ENCODE measurements around the gene AKAP10. TPM values are rescaled to one million over a fixed set of nuclear protein-coding genes. Genes with fewer than 3 reads are reported as not detected.

AKAP10 gene
- total RNA-seq, 1 donor from 2014 or later, result 15.0 TPM

DNA sequence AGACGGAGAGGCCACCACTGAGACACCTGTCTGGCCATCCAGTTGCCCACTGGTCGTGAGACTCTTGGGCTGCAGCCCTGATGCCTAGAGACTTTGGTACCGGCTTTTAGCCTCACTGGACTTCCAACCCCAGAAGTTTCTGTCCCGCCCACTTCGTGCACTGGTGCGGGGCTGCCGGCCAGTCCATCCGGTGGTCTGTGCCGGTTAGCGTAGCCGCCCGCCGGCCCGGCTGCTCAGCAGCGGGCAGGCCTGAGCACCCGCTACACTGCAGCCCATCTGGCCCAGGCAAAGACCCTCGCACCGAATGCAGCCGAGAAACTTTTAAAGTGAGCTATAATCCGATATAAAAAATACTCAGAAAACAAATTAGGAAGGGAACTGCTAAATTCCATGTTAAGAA lies 30.7 kb downstream of the AKAP10 start:
- Histone ChIP-seq H3K27me3 (no peaks in the 10 kb centered on the region), H3K27ac (no peak overlapping the region), H3K4me1 (no peaks in the 10 kb centered on the region), H3K4me3 (no peak overlapping the region), H3K9me3 (no peaks in the 10 kb centered on the region), H3K36me3 (peaks cover 11 to 26% of the 10 kb centered on the region in 2 donors)
- TF ChIP-seq, protein P1, sequence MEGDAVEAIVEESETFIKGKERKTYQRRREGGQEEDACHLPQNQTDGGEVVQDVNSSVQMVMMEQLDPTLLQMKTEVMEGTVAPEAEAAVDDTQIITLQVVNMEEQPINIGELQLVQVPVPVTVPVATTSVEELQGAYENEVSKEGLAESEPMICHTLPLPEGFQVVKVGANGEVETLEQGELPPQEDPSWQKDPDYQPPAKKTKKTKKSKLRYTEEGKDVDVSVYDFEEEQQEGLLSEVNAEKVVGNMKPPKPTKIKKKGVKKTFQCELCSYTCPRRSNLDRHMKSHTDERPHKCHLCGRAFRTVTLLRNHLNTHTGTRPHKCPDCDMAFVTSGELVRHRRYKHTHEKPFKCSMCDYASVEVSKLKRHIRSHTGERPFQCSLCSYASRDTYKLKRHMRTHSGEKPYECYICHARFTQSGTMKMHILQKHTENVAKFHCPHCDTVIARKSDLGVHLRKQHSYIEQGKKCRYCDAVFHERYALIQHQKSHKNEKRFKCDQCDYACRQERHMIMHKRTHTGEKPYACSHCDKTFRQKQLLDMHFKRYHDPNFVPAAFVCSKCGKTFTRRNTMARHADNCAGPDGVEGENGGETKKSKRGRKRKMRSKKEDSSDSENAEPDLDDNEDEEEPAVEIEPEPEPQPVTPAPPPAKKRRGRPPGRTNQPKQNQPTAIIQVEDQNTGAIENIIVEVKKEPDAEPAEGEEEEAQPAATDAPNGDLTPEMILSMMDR (IDR thresholded peaks at IDR 0.05), result no peak
- intact Hi-C loops (cut with DNase I), result no loop called here
- DNase-seq (ENCODE audit: low spot score in 2 of 2), result no peak

DNA sequence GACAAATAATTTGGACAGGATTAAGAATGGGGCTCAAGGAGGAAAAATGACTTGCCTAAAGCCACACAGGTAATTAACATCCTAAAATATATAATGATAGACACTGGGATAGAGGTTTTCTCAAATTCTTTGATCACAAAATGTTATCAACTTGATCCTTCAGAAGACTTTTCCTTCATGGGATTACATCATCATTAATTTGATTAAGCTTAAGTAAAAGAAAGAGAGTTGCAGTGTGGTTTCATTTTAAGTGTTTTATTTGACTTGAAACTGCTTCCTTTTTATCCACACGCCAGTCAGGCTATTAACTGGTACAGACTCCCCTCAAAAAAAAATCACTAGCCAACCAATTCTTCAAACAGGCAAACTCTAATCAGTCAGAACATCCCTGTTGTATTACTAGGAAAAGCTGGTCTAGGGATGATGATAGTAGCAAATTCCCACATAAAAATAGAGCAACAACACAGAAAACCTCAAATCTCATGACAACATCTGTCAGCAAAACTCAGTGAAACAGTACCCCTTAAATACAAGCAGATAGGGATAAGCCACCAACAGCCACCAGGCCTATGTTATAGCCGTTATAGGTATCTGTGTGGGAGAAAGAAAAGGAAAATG lies 32.5 kb downstream of the AKAP10 start:
- Histone ChIP-seq H3K27ac (no peak overlapping the region), H3K36me3 (peaks cover 18 to 35% of the 10 kb centered on the region in 2 donors), H3K9me3 (no peaks in the 10 kb centered on the region), H3K4me3 (no peak overlapping the region), H3K4me1 (no peaks in the 10 kb centered on the region), H3K27me3 (no peaks in the 10 kb centered on the region)
- TF ChIP-seq, protein P1 (IDR thresholded peaks at IDR 0.05), result no peak
- no peak for DNase-seq (ENCODE audit: low spot score in 2 of 2)
- intact Hi-C loops (cut with DNase I), result no loop called here

DNA sequence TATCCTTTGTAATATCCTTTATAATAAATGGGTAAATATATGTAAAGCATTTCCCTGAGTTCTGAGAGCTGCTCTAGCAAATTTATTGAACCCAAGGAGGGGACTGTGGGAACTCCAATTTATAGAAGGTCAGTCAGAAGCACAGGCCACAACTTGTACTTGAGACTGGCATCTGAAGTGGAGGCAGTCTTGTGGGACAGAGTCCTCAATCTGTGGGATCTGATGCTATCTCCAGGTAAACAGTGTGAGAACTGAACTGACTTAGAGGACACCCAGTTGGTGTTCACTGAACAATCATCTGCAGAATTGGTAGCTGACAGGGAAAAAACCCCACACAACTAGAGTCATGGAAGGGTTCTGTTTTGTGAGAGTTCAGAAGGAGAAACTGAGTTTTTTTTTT lies 34.0 kb downstream of the AKAP10 start:
- DNase-seq (ENCODE audit: low spot score in 2 of 2), result no peak
- Histone ChIP-seq H3K4me3 (no peak overlapping the region), H3K27me3 (no peaks in the 10 kb centered on the region), H3K36me3 (peaks cover 31 to 46% of the 10 kb centered on the region in 2 donors), H3K9me3 (no peaks in the 10 kb centered on the region), H3K27ac (no peak overlapping the region), H3K4me1 (no peaks in the 10 kb centered on the region)
- TF ChIP-seq, protein P1 (IDR thresholded peaks at IDR 0.05), result no peak
- intact Hi-C loops (cut with DNase I), result no loop called here

DNA sequence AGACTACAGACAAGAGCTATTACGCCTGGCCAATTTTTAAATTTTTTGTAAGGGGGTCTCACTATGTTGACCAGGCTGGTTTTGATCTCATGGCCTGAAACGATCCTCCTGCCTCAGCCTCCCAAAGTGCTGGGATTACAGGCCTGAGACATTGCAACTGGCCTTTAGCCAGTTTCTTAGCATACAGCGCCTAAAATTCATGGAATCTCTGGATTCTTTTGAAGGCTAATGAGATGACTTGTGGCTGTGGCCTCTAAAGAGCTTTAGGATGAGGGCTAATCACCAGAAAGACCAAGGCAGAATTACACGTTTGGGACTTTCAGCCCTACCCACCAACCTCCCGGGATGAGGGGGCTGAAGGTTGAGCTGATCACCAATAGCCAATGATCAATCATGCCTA lies 34.6 kb downstream of the AKAP10 start:
- TF ChIP-seq, protein P1 (IDR thresholded peaks at IDR 0.05), result no peak
- Histone ChIP-seq H3K4me1 (no peaks in the 10 kb centered on the region), H3K9me3 (no peaks in the 10 kb centered on the region), H3K4me3 (no peak overlapping the region), H3K27ac (no peak overlapping the region), H3K36me3 (peaks cover 34 to 51% of the 10 kb centered on the region in 2 donors), H3K27me3 (no peaks in the 10 kb centered on the region)
- intact Hi-C loops (cut with DNase I), result no loop called here
- no peak for DNase-seq (ENCODE audit: low spot score in 2 of 2)

DNA sequence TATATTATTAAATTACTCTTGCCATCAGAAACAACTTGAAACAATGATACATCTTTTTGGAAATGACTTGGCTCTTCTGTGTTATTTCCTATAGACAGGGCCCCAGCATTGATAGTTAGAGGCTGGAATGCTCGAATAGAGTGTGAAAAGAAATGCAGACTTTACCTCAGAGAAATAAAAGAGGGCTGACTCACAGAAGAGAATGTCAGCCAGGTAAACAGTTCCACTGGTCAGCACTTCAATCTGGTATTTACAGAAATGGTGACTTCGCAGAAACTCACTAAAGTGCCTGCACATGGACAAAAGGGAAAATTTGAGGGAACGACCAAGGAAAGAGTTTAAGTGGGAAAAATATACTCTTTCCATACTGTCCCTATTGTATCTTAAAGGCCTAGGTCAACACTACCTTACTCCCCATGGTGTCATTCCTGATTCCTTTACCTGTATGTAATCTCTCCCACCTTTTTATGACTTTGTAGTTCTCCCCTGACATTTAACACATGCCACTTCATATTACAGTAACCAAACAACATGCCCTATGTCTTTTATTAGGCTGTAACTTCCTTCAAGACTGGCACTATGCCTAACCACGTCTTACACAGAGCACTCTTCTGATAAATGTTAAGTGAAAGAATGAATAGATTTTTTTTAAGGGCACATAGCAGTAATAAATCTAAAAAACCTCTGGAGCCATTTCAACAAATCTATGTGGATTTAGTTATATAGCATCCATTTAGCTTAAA lies 36.7 kb downstream of the AKAP10 start:
- Histone ChIP-seq H3K36me3 (peaks cover 32 to 56% of the 10 kb centered on the region in 2 donors), H3K4me3 (no peak overlapping the region), H3K9me3 (no peaks in the 10 kb centered on the region), H3K27ac (no peak overlapping the region), H3K27me3 (no peaks in the 10 kb centered on the region), H3K4me1 (no peaks in the 10 kb centered on the region)
- intact Hi-C loops (cut with DNase I), result no loop called here
- TF ChIP-seq, protein P1 (IDR thresholded peaks at IDR 0.05), result no peak
- DNase-seq (ENCODE audit: low spot score in 2 of 2), result no peak

All from ascending aorta (tissue), 2 donors.